ENCODE data around the gene SORL1. TPM values are rescaled to one million over a fixed set of nuclear protein-coding genes. Genes with fewer than 3 reads are reported as not detected.
A peak's percentile ranks its signal among the peaks of the same experiment; 100 is the strongest.

SORL1 gene
- total and polyA plus RNA-seq, 2 donors: 7.5 to 53.7 TPM

- WGBS: 39% methylated on average over 22 of the region's 22 CpGs
- H3K27ac ChIP-seq (ENCODE audit: low read depth): peak overlapping the region; percentile 39
- no peaks in the 10 kb centered on the region for H3K36me3 ChIP-seq (ENCODE audit: insufficient read depth)
- H3K4me3 ChIP-seq (ENCODE audit: low read depth, low read length): peak overlapping the region; percentile 65
- no peaks in the 10 kb centered on the region for H3K4me1 ChIP-seq (ENCODE audit: insufficient read depth)
- DNase-seq (ENCODE audit: extremely low spot score): peak; percentile 69
Observed at GRCh38 chr11:121451178-121451985, 732 bp upstream of the SORL1 start.

- Histone ChIP-seq H3K4me3 (ENCODE audit: low read depth, low read length) (peak within 1 kb of the TSS; percentile 65), H3K36me3 (ENCODE audit: insufficient read depth) (no peaks in the 10 kb centered on the region), H3K4me1 (ENCODE audit: insufficient read depth) (no peaks in the 10 kb centered on the region), H3K27ac (ENCODE audit: low read depth) (peak within 1 kb of the TSS; percentile 3)
- no peak for DNase-seq (ENCODE audit: extremely low spot score)
- 6% methylated on average over 21 of the region's 21 CpGs for WGBS
Observed at GRCh38 chr11:121452609-121453150, 566 bp downstream of the SORL1 start, which contains the start of gene SORL1-AS1. Gene SORL1-AS1 (minus strand): TSS chr11:121452967.

GRCh38 chr11:121453589-121454299 lies 1.6 kb downstream of the SORL1 start:
- Histone ChIP-seq H3K4me1 (ENCODE audit: insufficient read depth) (no peaks in the 10 kb centered on the region), H3K4me3 (ENCODE audit: low read depth, low read length) (no peak overlapping the region), H3K27ac (ENCODE audit: low read depth) (no peak overlapping the region), H3K36me3 (ENCODE audit: insufficient read depth) (no peaks in the 10 kb centered on the region)
- 80% methylated on average over 6 of the region's 6 CpGs for WGBS
- no peak for DNase-seq (ENCODE audit: extremely low spot score)

GRCh38 chr11:121455115-121455514 lies 3.0 kb downstream of the SORL1 start:
- 91% methylated on average over 3 of the region's 3 CpGs for WGBS
- Histone ChIP-seq H3K4me3 (ENCODE audit: low read depth, low read length) (no peak overlapping the region), H3K27ac (ENCODE audit: low read depth) (no peak overlapping the region)

GRCh38 chr11:121456151-121456550 lies 4.0 kb downstream of the SORL1 start:
- no peak for DNase-seq (ENCODE audit: extremely low spot score)
- H3K4me1 ChIP-seq (ENCODE audit: insufficient read depth): no peaks in the 10 kb centered on the region
- no peak overlapping the region for H3K4me3 ChIP-seq (ENCODE audit: low read depth, low read length)
- WGBS: 96% methylated on average over 2 of the region's 2 CpGs
- no peak overlapping the region for H3K27ac ChIP-seq (ENCODE audit: low read depth)
- no peaks in the 10 kb centered on the region for H3K36me3 ChIP-seq (ENCODE audit: insufficient read depth)

More at GRCh38 chr11:121455115-121455514, 3.0 kb downstream of the SORL1 start:
- H3K36me3 ChIP-seq (ENCODE audit: insufficient read depth): no peaks in the 10 kb centered on the region
- no peak for DNase-seq (ENCODE audit: extremely low spot score)
- H3K4me1 ChIP-seq (ENCODE audit: insufficient read depth): no peaks in the 10 kb centered on the region

GRCh38 chr11:121456816-121457431 lies 4.8 kb downstream of the SORL1 start:
- Histone ChIP-seq H3K4me3 (ENCODE audit: low read depth, low read length) (no peak overlapping the region), H3K27ac (ENCODE audit: low read depth) (no peak overlapping the region), H3K36me3 (ENCODE audit: insufficient read depth) (no peaks in the 10 kb centered on the region), H3K4me1 (ENCODE audit: insufficient read depth) (no peaks in the 10 kb centered on the region)
- no peak for DNase-seq (ENCODE audit: extremely low spot score)
- 77% methylated on average over 11 of the region's 11 CpGs for WGBS

- Histone ChIP-seq H3K4me1 (ENCODE audit: insufficient read depth) (no peaks in the 10 kb centered on the region), H3K27ac (ENCODE audit: low read depth) (no peak overlapping the region), H3K36me3 (ENCODE audit: insufficient read depth) (no peaks in the 10 kb centered on the region), H3K4me3 (ENCODE audit: low read depth, low read length) (no peak overlapping the region)
- no peak for DNase-seq (ENCODE audit: extremely low spot score)
- WGBS: 94% methylated on average over 9 of the region's 9 CpGs
Observed at GRCh38 chr11:121458551-121458950, 6.4 kb downstream of the SORL1 start.

GRCh38 chr11:121459413-121460017 lies 7.4 kb downstream of the SORL1 start:
- DNase-seq (ENCODE audit: extremely low spot score): no peak
- Histone ChIP-seq H3K27ac (ENCODE audit: low read depth) (no peak overlapping the region), H3K4me3 (ENCODE audit: low read depth, low read length) (no peak overlapping the region), H3K4me1 (ENCODE audit: insufficient read depth) (no peaks in the 10 kb centered on the region), H3K36me3 (ENCODE audit: insufficient read depth) (no peaks in the 10 kb centered on the region)
- WGBS: 68% methylated on average over 7 of the region's 7 CpGs

- H3K36me3 ChIP-seq (ENCODE audit: insufficient read depth): no peaks in the 10 kb centered on the region
- DNase-seq (ENCODE audit: extremely low spot score): no peak
- no peak overlapping the region for H3K27ac ChIP-seq (ENCODE audit: low read depth)
- peaks cover 2% of the 10 kb centered on the region for H3K4me1 ChIP-seq (ENCODE audit: insufficient read depth)
- no peak overlapping the region for H3K4me3 ChIP-seq (ENCODE audit: low read depth, low read length)
- 84% methylated on average over 4 of the region's 4 CpGs for WGBS
Observed at GRCh38 chr11:121460941-121461514, 8.9 kb downstream of the SORL1 start.

GRCh38 chr11:121461843-121462242 lies 9.7 kb downstream of the SORL1 start:
- WGBS: 87% methylated on average over 7 of the region's 7 CpGs
- no peaks in the 10 kb centered on the region for H3K36me3 ChIP-seq (ENCODE audit: insufficient read depth)
- DNase-seq (ENCODE audit: extremely low spot score): no peak
- H3K4me1 ChIP-seq (ENCODE audit: insufficient read depth): peaks cover 7% of the 10 kb centered on the region
- H3K27ac ChIP-seq (ENCODE audit: low read depth): no peak overlapping the region
- H3K4me3 ChIP-seq (ENCODE audit: low read depth, low read length): no peak overlapping the region

- WGBS: 73% methylated on average over 6 of the region's 6 CpGs
- DNase-seq (ENCODE audit: extremely low spot score): no peak
- Histone ChIP-seq H3K4me3 (ENCODE audit: low read depth, low read length) (no peak overlapping the region), H3K4me1 (ENCODE audit: insufficient read depth) (peaks cover 9% of the 10 kb centered on the region), H3K36me3 (ENCODE audit: insufficient read depth) (no peaks in the 10 kb centered on the region), H3K27ac (ENCODE audit: low read depth) (no peak overlapping the region)
Observed at GRCh38 chr11:121463689-121464335, 11.7 kb downstream of the SORL1 start.

GRCh38 chr11:121464352-121464946 lies 12.3 kb downstream of the SORL1 start:
- Histone ChIP-seq H3K4me1 (ENCODE audit: insufficient read depth) (peaks cover 9% of the 10 kb centered on the region), H3K4me3 (ENCODE audit: low read depth, low read length) (no peak overlapping the region), H3K36me3 (ENCODE audit: insufficient read depth) (no peaks in the 10 kb centered on the region), H3K27ac (ENCODE audit: low read depth) (no peak overlapping the region)
- DNase-seq (ENCODE audit: extremely low spot score): no peak
- 43% methylated on average over 11 of the region's 11 CpGs for WGBS
